GM19455 (cell line): ENCODE results near the gene LPIN2.
"Not testable (repeated sequence)": the region's sequence is repeated elsewhere in the genome, so short reads cannot be mapped to it uniquely, and the experiment has no call there.

Source experiments
- ATAC-seq: cut with Tn5 transposase; IDR thresholded peaks from one replicate; pipeline ENCODE4 v1.9.1; 2021; ENCODE audit not compliant: unreplicated experiment

Gene LPIN2

DNA sequence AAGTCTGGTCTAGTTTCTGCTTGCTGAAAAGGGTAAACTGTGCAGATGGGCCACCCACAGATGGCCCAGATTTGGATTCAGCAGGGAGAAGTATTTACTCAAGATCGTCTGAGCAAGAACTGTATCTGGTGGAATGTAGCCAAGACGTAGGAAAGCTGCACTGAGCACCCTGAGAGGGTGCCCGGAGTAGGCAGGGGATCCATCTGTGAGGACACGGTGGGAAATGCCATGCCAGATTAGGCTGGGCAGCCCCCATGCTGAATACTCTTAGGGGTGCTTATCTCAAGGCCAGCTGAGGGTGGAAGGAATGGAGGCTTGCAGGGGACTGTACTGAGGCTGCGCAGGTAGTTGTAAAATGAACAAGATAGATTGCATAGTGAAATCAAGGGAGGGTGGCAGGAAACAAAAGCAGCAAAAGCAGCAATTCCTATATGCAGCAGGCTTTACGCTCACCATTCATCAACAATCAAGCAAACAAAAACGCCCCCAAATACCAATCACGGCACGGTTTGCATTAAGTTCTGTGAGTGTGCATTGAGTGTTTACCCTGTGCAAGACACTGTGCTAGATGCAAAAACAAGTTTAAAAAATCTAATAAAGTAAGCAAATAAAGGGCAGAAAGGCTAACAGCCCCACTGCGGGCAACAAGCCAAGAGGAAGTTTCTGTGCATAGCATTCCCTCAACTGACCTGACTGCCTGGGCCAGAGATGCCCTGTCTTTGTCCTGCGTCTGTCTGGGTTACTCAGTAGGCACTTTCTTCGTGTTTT is 32.2 kb upstream of the LPIN2 start:
- ATAC-seq: no peak

DNA sequence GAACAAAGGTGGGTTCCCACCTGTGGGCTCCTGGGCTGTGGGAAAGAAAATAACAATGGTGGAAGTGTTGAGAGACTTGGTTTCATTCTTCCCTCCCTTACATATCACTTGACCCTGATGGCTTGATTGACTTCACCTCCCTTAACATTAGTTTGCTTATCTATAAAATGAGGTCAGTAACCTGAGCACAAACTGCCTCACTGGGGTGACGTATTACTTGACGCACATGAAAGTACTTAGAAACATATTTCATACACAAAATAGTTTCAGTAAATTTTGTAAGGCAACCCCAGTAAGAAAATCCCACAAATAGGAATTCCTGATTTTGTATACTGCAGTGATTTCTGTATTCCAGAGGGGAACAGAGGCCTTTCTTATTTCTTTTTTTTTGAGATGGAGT is 29.4 kb upstream of the LPIN2 start:
- no peak for ATAC-seq

DNA sequence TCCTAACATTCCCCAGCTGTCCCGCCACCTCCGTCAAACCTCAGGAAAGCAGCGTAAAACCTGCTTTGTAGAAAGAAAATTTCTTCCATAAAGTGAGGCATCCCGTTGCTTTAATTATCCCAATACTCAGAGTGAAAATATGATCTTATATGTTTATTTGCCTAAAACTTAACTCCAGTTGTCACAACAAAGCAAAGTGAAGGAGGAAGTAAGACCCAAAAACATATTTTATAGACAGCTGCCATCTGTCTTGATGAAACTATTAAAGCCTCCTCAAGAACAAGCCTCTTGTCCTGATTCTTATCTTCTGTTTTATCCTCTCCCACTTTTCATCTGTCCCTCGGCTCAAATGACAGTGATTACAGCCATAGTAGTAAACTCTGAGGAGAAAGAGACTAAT is 28.9 kb upstream of the LPIN2 start:
- ATAC-seq: no peak

DNA sequence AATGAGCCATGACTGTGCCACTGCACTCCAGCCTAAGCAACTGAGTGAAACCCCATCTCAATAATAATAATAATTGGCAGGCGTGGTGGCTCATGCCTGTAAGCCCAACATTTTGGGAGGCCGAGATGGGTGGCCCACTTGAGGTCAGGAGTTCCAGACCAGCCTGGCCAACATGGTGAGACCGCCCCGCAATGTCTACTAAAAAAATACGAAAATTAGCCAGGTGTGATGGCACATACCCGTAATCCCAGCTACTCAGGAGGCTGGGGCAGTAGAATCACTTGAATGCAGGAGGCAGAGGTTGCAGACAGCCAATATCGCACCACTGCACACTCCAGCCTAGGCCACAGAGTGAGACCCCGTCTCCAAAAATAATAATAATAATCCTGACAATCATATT is 27.9 kb upstream of the LPIN2 start:
- ATAC-seq: no peak

DNA sequence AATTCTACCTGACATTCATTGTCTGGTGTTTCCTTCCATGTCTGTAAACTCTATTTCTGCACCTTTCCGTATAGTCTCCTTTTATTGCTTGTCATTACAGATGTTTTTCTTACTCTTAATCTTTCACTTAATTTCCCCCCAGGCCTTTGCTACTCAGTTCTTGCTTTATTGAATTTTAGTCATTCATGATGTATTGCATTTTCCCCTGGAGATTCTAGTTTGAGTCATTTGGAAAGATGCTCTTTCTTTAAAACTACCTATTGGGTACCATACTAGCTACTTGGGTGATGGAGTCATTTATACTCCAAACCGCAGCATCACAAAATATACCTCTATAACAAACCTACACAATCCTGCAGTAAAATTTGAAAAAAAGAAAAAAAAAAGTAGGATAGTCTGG is 27.2 kb upstream of the LPIN2 start:
- ATAC-seq: no peak

DNA sequence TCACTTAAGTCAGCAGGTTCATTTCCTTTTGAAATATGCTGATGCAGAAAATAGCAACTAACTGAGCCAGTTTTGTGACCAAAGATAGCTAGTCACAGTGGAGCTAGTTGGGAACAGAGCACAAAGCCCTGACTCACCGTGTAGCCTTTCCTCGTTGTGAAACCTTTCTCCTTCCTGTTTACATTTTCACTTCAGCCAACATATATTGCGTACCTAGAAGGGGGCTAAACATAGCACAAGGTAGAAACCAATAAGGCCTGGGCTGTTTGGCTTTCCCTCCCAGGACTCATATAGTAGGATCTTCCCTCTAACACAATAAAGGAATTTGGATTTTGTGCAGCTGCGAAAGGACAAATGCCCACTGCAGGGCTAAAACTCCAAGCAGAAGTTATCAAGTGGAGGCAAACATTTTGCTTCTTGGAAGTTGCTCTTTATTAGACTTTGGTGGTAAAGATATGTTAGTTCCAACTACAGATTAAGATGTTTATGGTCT is 24.5 kb upstream of the LPIN2 start:
- peak; percentile 97 for ATAC-seq

DNA sequence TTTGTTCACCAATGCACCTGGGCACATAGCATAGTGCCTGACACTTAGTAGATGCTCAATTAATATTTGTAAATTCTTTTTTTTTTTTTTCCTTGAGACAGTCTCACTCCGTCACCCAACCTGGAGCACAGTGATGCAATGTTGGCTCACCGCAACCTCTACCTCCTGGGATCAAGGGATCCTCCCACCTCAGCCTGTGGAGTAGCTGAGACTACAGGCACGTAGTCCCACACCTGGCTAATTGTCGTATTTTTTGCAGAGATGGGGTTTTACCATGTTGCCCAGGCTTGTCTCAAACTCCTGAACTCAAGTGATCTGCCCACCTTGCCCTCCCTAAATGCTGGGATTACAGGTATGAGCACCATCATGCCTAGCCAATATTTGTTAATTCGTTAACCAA is 23.2 kb upstream of the LPIN2 start:
- no peak for ATAC-seq

DNA sequence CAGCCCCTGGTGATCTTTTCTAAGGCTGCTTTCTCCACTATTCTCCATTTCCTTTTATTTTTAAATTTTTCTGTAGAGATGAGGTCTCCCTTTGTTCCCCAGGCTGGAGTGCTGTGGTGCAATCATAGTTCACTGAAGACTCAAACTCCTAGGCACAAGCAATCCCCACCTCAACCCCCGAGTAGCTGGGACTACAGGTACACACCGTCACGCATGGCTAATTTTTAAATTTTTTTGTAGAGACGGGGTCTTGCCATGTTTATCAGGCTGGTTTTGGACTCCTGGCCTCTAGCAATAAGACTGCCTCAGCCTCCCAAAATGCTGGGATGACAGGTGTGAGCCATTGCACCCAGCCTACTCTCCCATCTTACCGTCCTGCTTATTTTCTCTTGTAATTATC is 22.7 kb upstream of the LPIN2 start:
- no peak for ATAC-seq

DNA sequence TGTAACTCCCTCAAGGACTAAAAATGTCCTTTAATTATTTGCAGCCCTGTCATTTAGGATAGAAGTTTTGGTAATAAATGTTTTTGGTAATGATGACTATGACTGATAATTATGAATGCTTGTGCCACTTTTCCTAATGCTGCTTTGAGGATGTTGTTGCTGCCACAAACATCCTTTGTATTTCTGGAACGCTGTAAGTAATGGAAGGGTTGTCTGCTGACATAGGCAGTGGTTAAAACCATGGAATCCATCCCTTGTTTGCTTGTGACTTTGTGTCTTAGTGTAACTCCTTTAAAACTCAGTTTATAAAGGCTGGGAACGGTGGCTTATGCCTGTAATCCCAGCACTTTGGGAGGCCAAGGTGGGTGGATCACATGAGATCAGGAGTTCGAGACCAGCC is 19.8 kb upstream of the LPIN2 start:
- ATAC-seq: no peak

DNA sequence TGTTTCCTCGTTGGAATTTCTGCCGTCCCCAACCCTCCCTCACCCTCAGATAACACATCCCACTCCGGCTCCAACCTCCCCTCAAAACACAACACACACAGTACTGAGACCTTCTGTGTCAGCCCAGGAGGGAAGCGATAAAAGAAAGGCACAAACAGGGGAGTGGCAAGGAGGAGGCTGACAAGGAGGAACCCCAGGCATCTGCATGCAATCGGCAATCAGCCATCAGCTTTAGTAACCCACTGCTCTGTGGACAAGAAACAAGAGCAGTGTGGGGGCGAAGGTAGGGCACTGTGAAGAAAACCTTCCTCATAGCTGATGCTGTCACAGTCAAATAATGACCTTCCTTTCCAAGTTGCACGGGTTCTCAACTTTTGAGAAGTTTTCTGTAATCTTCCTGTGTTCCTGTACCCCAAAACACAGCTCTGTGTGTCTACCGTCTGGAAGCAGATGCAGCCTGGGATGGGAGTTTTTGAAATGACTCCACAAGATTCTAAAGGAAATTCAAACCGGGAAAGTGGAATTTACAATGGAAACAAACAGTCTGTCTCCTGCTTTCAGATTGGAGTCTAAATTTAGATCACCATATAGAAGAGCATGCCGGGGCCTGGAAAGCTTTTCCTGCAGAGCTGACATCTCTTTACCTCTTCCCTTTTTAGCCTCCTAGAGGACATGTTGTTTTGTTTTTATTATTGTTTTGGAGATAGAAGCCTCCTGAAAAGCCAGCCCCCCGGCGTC is 16.4 kb upstream of the LPIN2 start:
- ATAC-seq: no peak

DNA sequence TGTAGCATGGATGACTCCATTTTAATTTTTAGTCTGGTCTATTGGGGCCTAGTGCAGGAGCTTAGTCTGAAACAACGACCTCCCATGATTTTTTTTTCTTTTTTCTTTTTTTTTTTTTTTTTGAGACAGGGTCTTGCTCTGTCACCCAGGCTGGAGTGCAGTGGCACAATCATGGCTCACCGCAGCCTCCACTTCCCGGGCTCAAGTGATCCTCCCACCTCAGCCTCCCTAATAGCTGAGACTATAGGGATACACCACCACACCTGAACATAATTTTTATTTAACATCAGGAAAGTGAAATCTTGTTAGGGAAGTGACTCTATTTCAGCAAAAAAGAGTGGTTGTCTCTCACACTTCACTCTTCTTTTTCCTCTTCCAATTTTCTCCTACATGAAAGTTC is 15.2 kb upstream of the LPIN2 start:
- not testable (repeated sequence) for ATAC-seq

DNA sequence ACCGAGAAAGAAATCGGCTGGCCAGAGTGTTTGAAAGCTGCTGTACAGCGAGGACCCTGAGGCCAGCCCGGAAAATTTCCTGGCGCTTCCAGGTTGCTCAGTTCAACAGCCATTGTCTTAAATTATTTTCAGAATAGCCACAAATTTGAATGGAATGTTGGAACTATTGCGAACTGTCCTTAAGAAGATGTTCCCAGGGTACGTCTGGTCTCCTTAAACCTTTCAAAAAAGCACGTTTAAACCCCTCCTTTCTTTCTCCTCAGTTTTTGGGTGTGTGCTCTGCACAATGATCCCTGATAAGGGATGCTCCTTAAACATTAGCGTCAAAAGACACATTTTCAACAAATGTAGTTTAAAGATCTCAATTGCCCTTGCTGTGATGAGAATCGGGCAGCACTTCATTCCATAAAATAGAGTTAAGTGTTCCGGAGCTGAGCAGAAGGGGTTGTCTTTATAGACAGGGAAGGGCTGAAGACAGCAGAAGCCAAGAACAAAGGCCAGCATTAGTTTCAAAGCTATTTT is 14.5 kb upstream of the LPIN2 start:
- no peak for ATAC-seq

DNA sequence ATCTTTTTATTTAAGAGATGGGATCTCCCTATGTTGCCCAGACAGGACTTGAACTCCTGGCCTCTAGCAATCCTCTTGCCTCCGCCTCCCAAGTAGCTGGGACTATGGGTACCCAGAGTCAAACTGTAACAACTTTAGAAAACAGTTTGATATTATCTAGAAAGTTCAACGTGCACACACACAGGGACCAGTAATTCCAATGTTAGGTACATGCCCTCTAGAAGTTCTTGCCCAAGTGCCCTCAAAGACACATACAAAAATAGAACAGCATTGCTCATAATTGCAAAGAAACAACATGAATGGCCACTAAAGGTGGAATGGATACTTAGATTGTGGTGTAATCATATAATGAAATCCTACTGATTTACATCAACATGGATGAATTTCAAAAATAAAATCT is 12.6 kb upstream of the LPIN2 start:
- ATAC-seq: no peak

DNA sequence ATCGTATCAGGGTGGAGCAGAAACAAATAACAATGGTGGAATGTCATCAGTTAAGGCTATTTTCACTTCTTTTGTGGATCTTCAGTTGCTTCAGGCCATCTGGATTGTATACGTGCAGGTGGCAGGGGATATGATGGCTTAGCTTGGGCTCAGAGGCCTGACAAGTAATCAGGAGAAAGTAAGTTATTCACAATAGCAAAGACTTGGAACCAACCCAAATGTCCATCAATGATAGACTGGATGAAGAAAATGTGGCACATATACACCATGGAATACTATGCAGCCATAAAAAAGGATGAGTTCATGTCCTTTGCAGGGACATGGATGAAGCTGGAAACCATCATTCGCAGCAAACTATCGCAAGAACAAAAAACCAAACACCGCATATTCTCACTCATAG is 10.7 kb upstream of the LPIN2 start:
- ATAC-seq: not testable (repeated sequence)

DNA sequence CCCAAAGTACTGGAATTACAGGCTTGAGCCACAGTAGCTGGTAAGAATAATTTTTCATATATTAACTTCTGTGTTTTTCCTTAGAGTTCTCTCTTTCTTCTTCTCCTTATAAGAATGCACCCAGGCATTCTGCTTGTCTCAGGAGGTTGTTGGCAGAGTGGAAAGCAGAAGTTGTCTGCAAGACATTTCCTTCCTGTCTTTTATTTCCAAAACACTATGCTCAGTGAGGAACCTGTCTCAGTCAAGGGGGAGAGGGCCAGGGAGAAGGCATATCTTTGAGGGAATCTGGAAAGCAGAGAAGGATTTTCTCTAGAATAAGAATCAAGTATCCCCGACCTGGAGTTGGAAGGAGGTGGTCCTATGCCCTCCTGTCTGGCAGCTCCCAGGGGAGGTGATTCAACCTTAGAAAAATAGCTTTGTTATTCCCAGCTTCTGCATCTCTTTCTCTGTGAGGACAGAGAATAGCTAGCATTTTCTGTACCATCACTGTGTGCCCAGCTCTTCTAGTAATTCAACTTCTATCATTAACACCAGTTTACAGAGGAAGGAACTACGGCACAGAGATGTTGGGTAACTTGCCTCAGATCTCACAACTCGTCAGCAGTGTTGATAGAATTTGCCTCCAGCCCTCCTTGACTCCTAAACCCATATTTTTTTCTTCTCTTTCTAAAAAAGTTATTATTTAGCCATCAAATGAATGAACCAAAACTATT is 3.8 kb upstream of the LPIN2 start:
- no peak for ATAC-seq

DNA sequence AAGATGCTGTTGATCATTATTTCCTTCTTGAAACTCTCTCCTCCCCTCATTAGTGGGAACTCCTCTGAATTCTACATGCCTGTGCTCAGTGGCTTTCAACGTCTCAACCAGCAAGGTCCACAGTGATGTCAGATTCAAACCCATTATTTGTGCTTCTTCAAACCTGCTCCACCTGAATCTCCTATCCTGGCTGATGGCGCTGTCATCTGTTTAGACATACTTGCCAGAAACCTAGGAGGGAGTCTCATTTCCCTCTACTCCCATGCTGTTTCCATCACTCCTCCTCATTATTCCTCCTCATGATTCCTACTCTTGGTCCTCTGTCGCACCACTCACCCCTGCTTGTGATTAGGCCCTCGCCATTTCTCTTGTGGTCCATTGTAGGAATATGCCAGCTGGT is 2.9 kb upstream of the LPIN2 start:
- no peak for ATAC-seq

DNA sequence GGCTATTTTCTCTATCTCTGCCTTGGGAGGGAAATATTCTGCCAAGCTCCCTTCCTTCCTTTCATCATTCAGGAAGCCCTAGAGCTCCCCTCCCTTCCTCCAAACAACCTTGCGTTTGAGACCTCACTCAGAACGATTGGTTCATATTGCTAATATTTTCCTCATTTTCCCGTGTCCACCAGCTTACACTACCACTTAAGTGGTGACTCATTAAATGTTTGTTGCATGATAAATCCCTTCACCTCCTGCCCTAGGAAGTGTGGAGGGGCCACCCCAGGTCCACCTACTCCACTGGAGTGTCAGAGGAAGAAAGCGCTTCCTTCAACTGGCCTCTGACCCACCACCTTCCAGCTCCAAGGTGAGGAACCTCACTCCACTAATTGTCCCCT is 2.3 kb upstream of the LPIN2 start:
- ATAC-seq: no peak

DNA sequence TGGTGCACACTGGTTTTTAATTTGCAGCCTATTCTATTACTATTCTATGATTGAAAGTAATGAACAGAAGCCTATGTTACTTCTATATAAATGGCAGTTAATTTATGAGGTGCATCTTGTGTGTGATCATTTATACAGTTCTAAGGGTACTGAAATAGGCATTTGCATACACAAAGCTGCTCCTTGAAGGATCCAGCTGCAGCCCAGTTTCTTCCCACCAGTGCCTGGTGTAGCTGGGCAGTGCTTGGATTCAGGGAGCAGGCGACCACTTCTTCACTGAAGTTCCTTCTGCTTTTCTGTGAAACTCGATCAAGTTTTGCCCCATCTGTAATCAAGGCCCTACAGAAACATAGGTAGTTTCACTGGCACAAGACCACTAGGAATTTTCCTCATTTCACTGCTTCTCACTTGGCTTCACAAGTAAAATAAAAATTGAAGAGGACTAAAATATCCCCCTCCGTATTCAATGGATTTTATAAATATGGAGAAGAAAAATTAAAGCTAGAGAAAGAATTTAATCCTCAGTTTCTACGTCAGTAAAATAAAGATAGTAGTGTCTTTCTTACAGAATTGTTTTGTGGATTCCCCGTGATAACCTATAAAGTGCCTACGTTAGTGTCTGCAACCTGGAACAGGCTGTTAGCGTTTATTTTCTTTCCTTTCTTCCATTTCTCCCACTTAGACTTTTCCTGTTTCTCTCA is 1.7 kb upstream of the LPIN2 start:
- no peak for ATAC-seq

DNA sequence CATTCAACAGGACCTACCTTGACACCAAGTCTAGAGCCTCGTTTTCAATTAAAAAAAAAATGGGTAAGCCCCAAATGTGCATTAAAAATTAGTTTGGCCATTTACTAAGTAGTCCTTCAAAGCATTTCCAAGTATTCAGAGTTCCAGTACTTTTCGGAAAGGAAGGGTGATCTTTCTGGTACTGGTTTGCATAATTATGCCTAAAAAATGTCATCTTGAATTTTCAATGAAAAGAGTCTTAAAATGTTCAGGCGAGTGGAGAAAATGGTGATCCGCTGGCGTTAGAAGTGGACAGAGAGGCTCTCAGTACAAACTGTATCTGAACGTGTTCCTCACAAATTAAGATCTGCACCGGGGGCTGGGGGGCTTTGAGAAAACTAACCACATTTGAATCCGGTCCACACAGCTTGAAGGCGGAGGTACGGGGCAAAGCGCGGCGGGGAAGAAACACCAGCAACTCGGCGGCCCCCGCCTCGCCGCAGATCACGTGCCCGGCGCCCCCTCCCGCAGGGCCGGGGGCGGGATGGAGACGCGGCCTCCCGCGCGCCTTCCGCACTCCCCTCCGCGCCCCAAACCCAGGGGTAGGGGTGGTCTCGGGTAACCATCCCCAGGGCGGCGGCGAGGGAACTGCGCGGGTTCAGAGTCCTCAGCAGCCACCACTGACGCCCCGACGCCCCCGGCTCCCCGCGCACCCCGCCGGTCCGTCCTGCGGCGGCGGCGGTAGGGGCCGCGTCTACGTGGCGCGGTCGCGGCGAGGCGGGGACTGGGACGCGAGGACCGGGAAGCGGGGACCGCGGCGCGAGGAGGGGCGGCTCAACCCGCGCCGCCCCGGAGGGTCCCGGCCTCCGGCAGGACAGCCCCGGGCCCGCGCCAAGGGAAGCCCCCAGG is 564 bp downstream of the LPIN2 start:
- ATAC-seq: peak; percentile 38

DNA sequence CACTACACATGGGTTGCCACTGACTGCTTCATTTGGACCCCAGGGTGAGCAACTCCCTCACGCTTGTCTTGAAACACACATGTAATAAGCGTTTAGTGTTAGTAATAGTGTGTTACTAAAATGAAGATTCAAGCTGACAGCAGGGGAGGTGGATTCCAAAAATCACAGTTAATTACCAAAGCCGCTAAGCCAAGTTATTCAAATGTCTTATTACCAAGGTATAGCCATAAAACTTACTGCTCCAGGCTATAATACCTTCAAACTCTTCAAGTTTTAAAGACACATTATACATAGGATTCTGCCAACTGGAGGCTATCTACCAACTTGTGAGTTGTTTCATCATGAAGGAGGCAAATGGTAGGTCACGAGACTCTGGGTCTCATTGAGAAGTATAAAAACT is 2.9 kb downstream of the LPIN2 start:
- ATAC-seq: no peak
